NCI-H2107 (cell line): ENCODE results near the gene KRTAP5-5.
"Not testable (repeated sequence)": the region's sequence is repeated elsewhere in the genome, so short reads cannot be mapped to it uniquely, and the experiment has no call there.

Experiments
- DNase-seq: peaks from one replicate; lab custom pipeline; 2025; lab: John Stamatoyannopoulos, UW

Gene KRTAP5-5

GRCh38 chr11:1642288-1643145 is 12.9 kb downstream of the KRTAP5-5 start:
- DNase-seq, result no peak

- no peak for DNase-seq
Observed at GRCh38 chr11:1643146-1643690, 13.6 kb downstream of the KRTAP5-5 start.

GRCh38 chr11:1644601-1645356 is 15.2 kb downstream of the KRTAP5-5 start:
- no peak for DNase-seq

- DNase-seq, result no peak
Observed at GRCh38 chr11:1645357-1645821, 15.8 kb downstream of the KRTAP5-5 start.

GRCh38 chr11:1646540-1646939 is 17.0 kb downstream of the KRTAP5-5 start:
- not testable (repeated sequence) for DNase-seq

GRCh38 chr11:1647901-1648652 is 18.5 kb downstream of the KRTAP5-5 start:
- no peak for DNase-seq

- no peak for DNase-seq
Observed at GRCh38 chr11:1648653-1649420, 19.3 kb downstream of the KRTAP5-5 start.

- DNase-seq, result no peak
Observed at GRCh38 chr11:1650034-1650917, 20.7 kb downstream of the KRTAP5-5 start.

- no peak for DNase-seq
Observed at GRCh38 chr11:1650918-1651262, 21.3 kb downstream of the KRTAP5-5 start.

GRCh38 chr11:1651411-1651980 is 21.9 kb downstream of the KRTAP5-5 start:
- DNase-seq, result no peak

- DNase-seq, result no peak
Observed at GRCh38 chr11:1652026-1652425, 22.5 kb downstream of the KRTAP5-5 start.

- DNase-seq, result no peak
Observed at GRCh38 chr11:1652442-1652770, 22.8 kb downstream of the KRTAP5-5 start.

- no peak for DNase-seq
Observed at GRCh38 chr11:1652771-1653540, 23.4 kb downstream of the KRTAP5-5 start.

- no peak for DNase-seq
Observed at GRCh38 chr11:1653541-1654387, 24.2 kb downstream of the KRTAP5-5 start.

GRCh38 chr11:1654388-1655167 is 25.0 kb downstream of the KRTAP5-5 start:
- no peak for DNase-seq

- DNase-seq, result no peak
Observed at GRCh38 chr11:1655168-1656060, 25.8 kb downstream of the KRTAP5-5 start.

- DNase-seq, result no peak
Observed at GRCh38 chr11:1656061-1656441, 26.5 kb downstream of the KRTAP5-5 start.
